ENCODE data around the gene ACOX3.

ACOX3 gene

GRCh38 chr4:8388528-8388870 is 52.0 kb downstream of the ACOX3 start:
- H3K27me3 ChIP-seq (ENCODE audit: insufficient read depth, low read length, poor library complexity, severe bottlenecking): no peaks in the 10 kb centered on the region

GRCh38 chr4:8387615-8388527 is 52.7 kb downstream of the ACOX3 start:
- Histone ChIP-seq H3K9ac (ENCODE audit: low read depth, low read length, poor library complexity, severe bottlenecking) (no peak overlapping the region), H3K9me2 (replicated peaks; ENCODE audit: low read depth, low read length) (no peaks in the 10 kb centered on the region), H3K27me3 (ENCODE audit: insufficient read depth, low read length, poor library complexity, severe bottlenecking) (no peaks in the 10 kb centered on the region), H3K4me1 (ENCODE audit: insufficient read depth, low read length, poor library complexity, severe bottlenecking) (no peaks in the 10 kb centered on the region), H3K4me3 (ENCODE audit: low read length, poor library complexity, severe bottlenecking) (no peak overlapping the region), H4K20me1 (ENCODE audit: insufficient read depth, low read length, poor library complexity, severe bottlenecking) (no peaks in the 10 kb centered on the region), H3K36me3 (ENCODE audit: insufficient read depth, low read length) (no peaks in the 10 kb centered on the region), H3F3A (ENCODE audit: low read depth) (no peaks in the 10 kb centered on the region), H3K9me3 (ENCODE audit: insufficient read depth, low read depth, low read length) (no peaks in the 10 kb centered on the region), H3K4me2 (ENCODE audit: low read depth, low read length, poor library complexity, severe bottlenecking) (no peak overlapping the region), H3K79me2 (ENCODE audit: insufficient read depth, low read length) (no peaks in the 10 kb centered on the region), H2AFZ (ENCODE audit: low read length) (no peak overlapping the region)
- TF ChIP-seq CTCF (conservative IDR thresholded peaks at IDR 0.05; ENCODE audit: low read length) (no peak), EZH2phosphoT487 (IDR thresholded peaks at IDR 0.05; ENCODE audit: borderline replicate concordance) (no peak)

More at GRCh38 chr4:8388528-8388870, 52.0 kb downstream of the ACOX3 start:
- Histone ChIP-seq H3K4me3 (ENCODE audit: low read length, poor library complexity, severe bottlenecking) (no peak overlapping the region), H3K79me2 (ENCODE audit: insufficient read depth, low read length) (no peaks in the 10 kb centered on the region), H3K4me1 (ENCODE audit: insufficient read depth, low read length, poor library complexity, severe bottlenecking) (no peaks in the 10 kb centered on the region), H2AFZ (ENCODE audit: low read length) (no peak overlapping the region), H3K9me3 (ENCODE audit: insufficient read depth, low read depth, low read length) (no peaks in the 10 kb centered on the region), H3K9me2 (replicated peaks; ENCODE audit: low read depth, low read length) (no peaks in the 10 kb centered on the region), H4K20me1 (ENCODE audit: insufficient read depth, low read length, poor library complexity, severe bottlenecking) (no peaks in the 10 kb centered on the region), H3K36me3 (ENCODE audit: insufficient read depth, low read length) (no peaks in the 10 kb centered on the region), H3K4me2 (ENCODE audit: low read depth, low read length, poor library complexity, severe bottlenecking) (no peak overlapping the region), H3F3A (ENCODE audit: low read depth) (no peaks in the 10 kb centered on the region), H3K9ac (ENCODE audit: low read depth, low read length, poor library complexity, severe bottlenecking) (no peak overlapping the region)
- TF ChIP-seq CTCF (conservative IDR thresholded peaks at IDR 0.05; ENCODE audit: low read length) (no peak), EZH2phosphoT487 (IDR thresholded peaks at IDR 0.05; ENCODE audit: borderline replicate concordance) (no peak)

- Histone ChIP-seq H4K20me1 (ENCODE audit: insufficient read depth, low read length, poor library complexity, severe bottlenecking) (no peaks in the 10 kb centered on the region), H3K4me1 (ENCODE audit: insufficient read depth, low read length, poor library complexity, severe bottlenecking) (no peaks in the 10 kb centered on the region), H3K9ac (ENCODE audit: low read depth, low read length, poor library complexity, severe bottlenecking) (no peak overlapping the region), H3K9me2 (replicated peaks; ENCODE audit: low read depth, low read length) (no peaks in the 10 kb centered on the region), H3K79me2 (ENCODE audit: insufficient read depth, low read length) (no peaks in the 10 kb centered on the region), H3K27me3 (ENCODE audit: insufficient read depth, low read length, poor library complexity, severe bottlenecking) (no peaks in the 10 kb centered on the region), H3K4me2 (ENCODE audit: low read depth, low read length, poor library complexity, severe bottlenecking) (no peak overlapping the region), H3K4me3 (ENCODE audit: low read length, poor library complexity, severe bottlenecking) (no peak overlapping the region), H3K36me3 (ENCODE audit: insufficient read depth, low read length) (no peaks in the 10 kb centered on the region), H3F3A (ENCODE audit: low read depth) (no peaks in the 10 kb centered on the region), H2AFZ (ENCODE audit: low read length) (no peak overlapping the region), H3K9me3 (ENCODE audit: insufficient read depth, low read depth, low read length) (no peaks in the 10 kb centered on the region)
- TF ChIP-seq EZH2phosphoT487 (IDR thresholded peaks at IDR 0.05; ENCODE audit: borderline replicate concordance): no peak
- TF ChIP-seq CTCF (conservative IDR thresholded peaks at IDR 0.05; ENCODE audit: low read length): no peak
These were observed 53.3 kb downstream of the ACOX3 start for GRCh38 chr4:8387194-8387593.
